WTC11 (cell line): ENCODE measurements around the gene FGA. TPM values are rescaled to one million over a fixed set of nuclear protein-coding genes. Genes with fewer than 3 reads are reported as not detected.

Experiments used
- ATAC-seq: fragments of 200-7000 bp; cut with Tn5 transposase; 2 replicates; pipeline ENCODE4 v1.10.0; 2021; ENCODE audit warnings: mild to moderate bottlenecking, moderate library complexity
- CTCF ChIA-PET: fragments of 300-600 bp; sonication (Branson Sonifier 250); formaldehyde crosslinking; loops from one replicate; lab custom pipeline; 2021; ENCODE audit warnings: antibody characterized with exemption; lab: Charles Lee
- POLR2A ChIA-PET: fragments of 350-600 bp; sonication (Branson Sonifier 250); formaldehyde crosslinking; loops from one replicate; lab custom pipeline; 2021; ENCODE audit warnings: antibody characterized with exemption; lab: Charles Lee
- DNase-seq: peaks from one replicate; pipeline ENCODE4 v3.0.0; 2021; ENCODE audit warnings: low spot score
- H3K27ac Mint-ChIP-seq: 2 replicates; pipeline ENCODE4 v1.8.0; 2021; ENCODE audit warnings: mixed read lengths
- H3K27me3 Mint-ChIP-seq: 2 replicates; pipeline ENCODE4 v1.8.0; 2021; ENCODE audit warnings: low read depth, mild to moderate bottlenecking, moderate library complexity, mixed read lengths
- H3K36me3 Mint-ChIP-seq: 2 replicates; pipeline ENCODE4 v1.8.0; 2021; ENCODE audit warnings: mixed read lengths
- H3K4me1 Mint-ChIP-seq: 2 replicates; pipeline ENCODE4 v1.8.0; 2022; ENCODE audit warnings: mixed read lengths
- H3K4me3 Mint-ChIP-seq: 2 replicates; pipeline ENCODE4 v1.8.0; 2021; ENCODE audit warnings: mild to moderate bottlenecking, moderate library complexity, mixed read lengths
- H3K9me3 Mint-ChIP-seq: 2 replicates; pipeline ENCODE4 v1.8.0; 2021; ENCODE audit warnings: mixed read lengths
- ATF6 ChIP-seq: sonication (generic); formaldehyde crosslinking; IDR thresholded peaks from 2 replicates; pipeline ENCODE4 v1.8.1; 2023; ENCODE audit warnings: mild to moderate bottlenecking, missing genetic modification reagents
- CDX4 ChIP-seq: fragments of 250-450 bp; sonication (Bioruptor Pico); IDR thresholded peaks from 2 replicates; pipeline ENCODE4 v1.9.0; 2021; ENCODE audit warnings: moderate library complexity, mild to moderate bottlenecking, inconsistent platforms, borderline replicate concordance
- CREB1 ChIP-seq: sonication (generic); formaldehyde crosslinking; IDR thresholded peaks from 2 replicates; pipeline ENCODE4 v1.8.0; 2023; ENCODE audit warnings: mild to moderate bottlenecking, missing genetic modification reagents
- CTCF ChIP-seq: fragments of 200-600 bp; IDR thresholded peaks from 2 replicates; pipeline ENCODE4 v1.8.0; 2022; ENCODE audit warnings: antibody characterized with exemption
- FOXJ3 ChIP-seq: sonication (generic); formaldehyde crosslinking; IDR thresholded peaks from 2 replicates; pipeline ENCODE4 v1.9.0; 2021; ENCODE audit warnings: missing genetic modification reagents, mild to moderate bottlenecking, borderline replicate concordance
- HMGA2 ChIP-seq: fragments of 250-450 bp; sonication (Bioruptor Pico); IDR thresholded peaks from 2 replicates; pipeline ENCODE4 v1.4.0; 2021; ENCODE audit warnings: mild to moderate bottlenecking, moderate library complexity
- JAZF1 ChIP-seq: fragments of 250-450 bp; sonication (Bioruptor Pico); IDR thresholded peaks from 2 replicates; pipeline ENCODE4 v1.9.0; 2021; ENCODE audit warnings: moderate library complexity, mild to moderate bottlenecking, inconsistent platforms
- MAX ChIP-seq: sonication (generic); formaldehyde crosslinking; IDR thresholded peaks from 2 replicates; pipeline ENCODE4 v1.8.0; 2022; ENCODE audit warnings: mild to moderate bottlenecking, missing genetic modification reagents
- MYBL2 ChIP-seq: sonication (generic); formaldehyde crosslinking; IDR thresholded peaks from 2 replicates; pipeline ENCODE4 v1.8.1; 2023; ENCODE audit warnings: mild to moderate bottlenecking, moderate library complexity, missing genetic modification reagents
- NR2C2 ChIP-seq: sonication (generic); formaldehyde crosslinking; IDR thresholded peaks from 2 replicates; pipeline ENCODE4 v1.8.0; 2022; ENCODE audit warnings: mild to moderate bottlenecking, missing genetic modification reagents
- ZNF121 ChIP-seq: sonication (generic); formaldehyde crosslinking; IDR thresholded peaks from 2 replicates; pipeline ENCODE4 v1.8.0; 2023; ENCODE audit warnings: missing genetic modification reagents
- ZNF317 ChIP-seq: sonication (generic); formaldehyde crosslinking; IDR thresholded peaks from 2 replicates; pipeline ENCODE4 v1.8.1; 2023; ENCODE audit warnings: low read depth, mild to moderate bottlenecking, moderate library complexity, missing genetic modification reagents, borderline replicate concordance
- ZNF416 ChIP-seq: fragments of 250-450 bp; sonication (Bioruptor Pico); IDR thresholded peaks from 2 replicates; pipeline ENCODE4 v1.9.0; 2021; ENCODE audit warnings: mild to moderate bottlenecking, inconsistent platforms
- total RNA-seq: library from RNA; stranded (reverse); gene quantifications from 3 replicates; pipeline ENCODE4 v1.2.3, GENCODE V29; 2021
- TF ChIP-seq, protein P1 (sequence below): sonication (generic); formaldehyde crosslinking; conservative IDR thresholded peaks from 2 replicates; pipeline ENCODE4 v1.8.1; 2023; ENCODE audit warnings: mild to moderate bottlenecking, low read depth, missing genetic modification reagents, moderate library complexity
- TF ChIP-seq, protein P2 (sequence below): sonication (generic); formaldehyde crosslinking; IDR thresholded peaks from 2 replicates; pipeline ENCODE4 v1.8.1; 2023; ENCODE audit warnings: mild to moderate bottlenecking, moderate library complexity, missing genetic modification reagents
- TF ChIP-seq, protein P3 (sequence below): sonication (generic); formaldehyde crosslinking; IDR thresholded peaks from 2 replicates; pipeline ENCODE4 v1.8.0; 2022; ENCODE audit warnings: mild to moderate bottlenecking, missing genetic modification reagents
- TF ChIP-seq, protein P4 (sequence below): sonication (generic); formaldehyde crosslinking; IDR thresholded peaks from 2 replicates; pipeline ENCODE4 v1.8.0; 2022; ENCODE audit warnings: mild to moderate bottlenecking, missing genetic modification reagents
- TF ChIP-seq, protein P5 (sequence below): sonication (generic); formaldehyde crosslinking; conservative IDR thresholded peaks from 2 replicates; pipeline ENCODE4 v1.8.1; 2022; ENCODE audit warnings: mild to moderate bottlenecking, missing genetic modification reagents

FGA gene
- total RNA-seq, 1 experiment from 2014 or later, result 3.2 TPM

DNA sequence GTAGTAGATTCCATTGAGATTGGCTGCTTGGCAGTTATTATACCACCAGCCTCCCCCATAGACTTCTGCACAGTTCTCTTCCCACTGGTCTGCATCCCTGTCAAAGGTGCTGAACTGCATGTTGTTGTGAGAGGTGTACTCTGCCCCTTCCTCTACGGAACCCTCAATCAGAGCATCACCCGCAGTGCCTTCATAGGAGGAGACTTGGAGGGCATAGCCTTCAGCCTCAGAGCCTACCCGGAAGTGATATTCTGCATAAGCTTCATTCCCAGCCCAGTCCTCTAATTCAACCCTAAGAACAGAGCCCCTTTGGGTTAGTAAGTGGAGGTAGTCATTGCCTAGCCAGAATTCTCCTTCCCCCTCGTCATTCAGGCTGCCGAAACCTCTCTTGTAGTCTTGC, 6.3 kb downstream of the FGA start (continued):
- TF ChIP-seq, protein P1, sequence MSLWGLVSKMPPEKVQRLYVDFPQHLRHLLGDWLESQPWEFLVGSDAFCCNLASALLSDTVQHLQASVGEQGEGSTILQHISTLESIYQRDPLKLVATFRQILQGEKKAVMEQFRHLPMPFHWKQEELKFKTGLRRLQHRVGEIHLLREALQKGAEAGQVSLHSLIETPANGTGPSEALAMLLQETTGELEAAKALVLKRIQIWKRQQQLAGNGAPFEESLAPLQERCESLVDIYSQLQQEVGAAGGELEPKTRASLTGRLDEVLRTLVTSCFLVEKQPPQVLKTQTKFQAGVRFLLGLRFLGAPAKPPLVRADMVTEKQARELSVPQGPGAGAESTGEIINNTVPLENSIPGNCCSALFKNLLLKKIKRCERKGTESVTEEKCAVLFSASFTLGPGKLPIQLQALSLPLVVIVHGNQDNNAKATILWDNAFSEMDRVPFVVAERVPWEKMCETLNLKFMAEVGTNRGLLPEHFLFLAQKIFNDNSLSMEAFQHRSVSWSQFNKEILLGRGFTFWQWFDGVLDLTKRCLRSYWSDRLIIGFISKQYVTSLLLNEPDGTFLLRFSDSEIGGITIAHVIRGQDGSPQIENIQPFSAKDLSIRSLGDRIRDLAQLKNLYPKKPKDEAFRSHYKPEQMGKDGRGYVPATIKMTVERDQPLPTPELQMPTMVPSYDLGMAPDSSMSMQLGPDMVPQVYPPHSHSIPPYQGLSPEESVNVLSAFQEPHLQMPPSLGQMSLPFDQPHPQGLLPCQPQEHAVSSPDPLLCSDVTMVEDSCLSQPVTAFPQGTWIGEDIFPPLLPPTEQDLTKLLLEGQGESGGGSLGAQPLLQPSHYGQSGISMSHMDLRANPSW (CRISPR knock-in tag), result no peak
- TF ChIP-seq, protein P2, sequence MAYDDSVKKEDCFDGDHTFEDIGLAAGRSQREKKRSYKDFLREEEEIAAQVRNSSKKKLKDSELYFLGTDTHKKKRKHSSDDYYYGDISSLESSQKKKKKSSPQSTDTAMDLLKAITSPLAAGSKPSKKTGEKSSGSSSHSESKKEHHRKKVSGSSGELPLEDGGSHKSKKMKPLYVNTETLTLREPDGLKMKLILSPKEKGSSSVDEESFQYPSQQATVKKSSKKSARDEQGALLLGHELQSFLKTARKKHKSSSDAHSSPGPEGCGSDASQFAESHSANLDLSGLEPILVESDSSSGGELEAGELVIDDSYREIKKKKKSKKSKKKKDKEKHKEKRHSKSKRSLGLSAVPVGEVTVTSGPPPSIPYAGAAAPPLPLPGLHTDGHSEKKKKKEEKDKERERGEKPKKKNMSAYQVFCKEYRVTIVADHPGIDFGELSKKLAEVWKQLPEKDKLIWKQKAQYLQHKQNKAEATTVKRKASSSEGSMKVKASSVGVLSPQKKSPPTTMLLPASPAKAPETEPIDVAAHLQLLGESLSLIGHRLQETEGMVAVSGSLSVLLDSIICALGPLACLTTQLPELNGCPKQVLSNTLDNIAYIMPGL (CRISPR knock-in tag), result no peak
- TF ChIP-seq ZNF121 (no peak), FOXJ3 (CRISPR knock-in tag) (no peak), NR2C2 (CRISPR knock-in tag) (no peak), HMGA2 (CRISPR knock-in tag) (no peak), ZNF317 (no peak), ATF6 (no peak), CTCF (no peak), ZNF416 (no peak), CREB1 (CRISPR knock-in tag) (no peak)
- TF ChIP-seq, protein P3, sequence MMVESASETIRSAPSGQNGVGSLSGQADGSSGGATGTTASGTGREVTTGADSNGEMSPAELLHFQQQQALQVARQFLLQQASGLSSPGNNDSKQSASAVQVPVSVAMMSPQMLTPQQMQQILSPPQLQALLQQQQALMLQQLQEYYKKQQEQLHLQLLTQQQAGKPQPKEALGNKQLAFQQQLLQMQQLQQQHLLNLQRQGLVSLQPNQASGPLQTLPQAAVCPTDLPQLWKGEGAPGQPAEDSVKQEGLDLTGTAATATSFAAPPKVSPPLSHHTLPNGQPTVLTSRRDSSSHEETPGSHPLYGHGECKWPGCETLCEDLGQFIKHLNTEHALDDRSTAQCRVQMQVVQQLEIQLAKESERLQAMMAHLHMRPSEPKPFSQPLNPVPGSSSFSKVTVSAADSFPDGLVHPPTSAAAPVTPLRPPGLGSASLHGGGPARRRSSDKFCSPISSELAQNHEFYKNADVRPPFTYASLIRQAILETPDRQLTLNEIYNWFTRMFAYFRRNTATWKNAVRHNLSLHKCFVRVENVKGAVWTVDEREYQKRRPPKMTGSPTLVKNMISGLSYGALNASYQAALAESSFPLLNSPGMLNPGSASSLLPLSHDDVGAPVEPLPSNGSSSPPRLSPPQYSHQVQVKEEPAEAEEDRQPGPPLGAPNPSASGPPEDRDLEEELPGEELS (CRISPR knock-in tag), result no peak
- TF ChIP-seq, protein P4, sequence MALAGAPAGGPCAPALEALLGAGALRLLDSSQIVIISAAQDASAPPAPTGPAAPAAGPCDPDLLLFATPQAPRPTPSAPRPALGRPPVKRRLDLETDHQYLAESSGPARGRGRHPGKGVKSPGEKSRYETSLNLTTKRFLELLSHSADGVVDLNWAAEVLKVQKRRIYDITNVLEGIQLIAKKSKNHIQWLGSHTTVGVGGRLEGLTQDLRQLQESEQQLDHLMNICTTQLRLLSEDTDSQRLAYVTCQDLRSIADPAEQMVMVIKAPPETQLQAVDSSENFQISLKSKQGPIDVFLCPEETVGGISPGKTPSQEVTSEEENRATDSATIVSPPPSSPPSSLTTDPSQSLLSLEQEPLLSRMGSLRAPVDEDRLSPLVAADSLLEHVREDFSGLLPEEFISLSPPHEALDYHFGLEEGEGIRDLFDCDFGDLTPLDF (CRISPR knock-in tag), result no peak

GRCh38 chr4:154583677-154584076, 6.9 kb downstream of the FGA start:
- H3K27ac Mint-ChIP-seq, result no peak overlapping the region
- ChIA-PET CTCF (no interaction called here), POLR2A (interaction anchor here (0.5 kb wide), 1 partner anchor 223 kb away, joined by 3 read pairs; no protein-coding TSS in a partner anchor)
- ATAC-seq (no peak), DNase-seq (no peak)
- no peaks in the 10 kb centered on the region for H3K27me3 Mint-ChIP-seq
- H3K9me3 Mint-ChIP-seq, result no peaks in the 10 kb centered on the region
- no peak overlapping the region for H3K4me3 Mint-ChIP-seq
- no peaks in the 10 kb centered on the region for H3K4me1 Mint-ChIP-seq
- H3K36me3 Mint-ChIP-seq, result no peaks in the 10 kb centered on the region
- no peak for TF ChIP-seq MYBL2 (CRISPR knock-in tag)
- TF ChIP-seq, protein P5, sequence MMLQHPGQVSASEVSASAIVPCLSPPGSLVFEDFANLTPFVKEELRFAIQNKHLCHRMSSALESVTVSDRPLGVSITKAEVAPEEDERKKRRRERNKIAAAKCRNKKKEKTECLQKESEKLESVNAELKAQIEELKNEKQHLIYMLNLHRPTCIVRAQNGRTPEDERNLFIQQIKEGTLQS (CRISPR knock-in tag), result no peak
- TF ChIP-seq MAX (CRISPR knock-in tag), result no peak
- TF ChIP-seq CDX4, result no peak
- TF ChIP-seq JAZF1 (CRISPR knock-in tag), result no peak
